WTC11 (cell line): ENCODE measurements around the gene RASIP1. TPM values are rescaled to one million over a fixed set of nuclear protein-coding genes. Genes with fewer than 3 reads are reported as not detected.
"Not testable (repeated sequence)": the region's sequence is repeated elsewhere in the genome, so short reads cannot be mapped to it uniquely, and the experiment has no call there.

ENCODE experiments used
- ATAC-seq: fragments of 200-7000 bp; cut with Tn5 transposase; 2 replicates; pipeline ENCODE4 v1.10.0; 2021; ENCODE audit warnings: mild to moderate bottlenecking, moderate library complexity
- CTCF ChIA-PET: fragments of 300-600 bp; sonication (Branson Sonifier 250); formaldehyde crosslinking; loops from one replicate; lab custom pipeline; 2021; ENCODE audit warnings: antibody characterized with exemption; lab: Charles Lee
- POLR2A ChIA-PET: fragments of 350-600 bp; sonication (Branson Sonifier 250); formaldehyde crosslinking; loops from one replicate; lab custom pipeline; 2021; ENCODE audit warnings: antibody characterized with exemption; lab: Charles Lee
- DNase-seq: peaks from one replicate; pipeline ENCODE4 v3.0.0; 2021; ENCODE audit warnings: low spot score
- H3K27ac Mint-ChIP-seq: 2 replicates; pipeline ENCODE4 v1.8.0; 2021; ENCODE audit warnings: mixed read lengths
- H3K27me3 Mint-ChIP-seq: 2 replicates; pipeline ENCODE4 v1.8.0; 2021; ENCODE audit warnings: low read depth, mild to moderate bottlenecking, moderate library complexity, mixed read lengths
- H3K36me3 Mint-ChIP-seq: 2 replicates; pipeline ENCODE4 v1.8.0; 2021; ENCODE audit warnings: mixed read lengths
- H3K4me1 Mint-ChIP-seq: 2 replicates; pipeline ENCODE4 v1.8.0; 2022; ENCODE audit warnings: mixed read lengths
- H3K4me3 Mint-ChIP-seq: 2 replicates; pipeline ENCODE4 v1.8.0; 2021; ENCODE audit warnings: mild to moderate bottlenecking, moderate library complexity, mixed read lengths
- H3K9me3 Mint-ChIP-seq: 2 replicates; pipeline ENCODE4 v1.8.0; 2021; ENCODE audit warnings: mixed read lengths
- AFF4 ChIP-seq: sonication (generic); formaldehyde crosslinking; IDR thresholded peaks from 2 replicates; pipeline ENCODE4 v1.8.1; 2023; ENCODE audit warnings: mild to moderate bottlenecking, missing genetic modification reagents, borderline replicate concordance
- AR ChIP-seq: fragments of 250-450 bp; sonication (Bioruptor Pico); IDR thresholded peaks from 2 replicates; pipeline ENCODE4 v1.9.0; 2021; ENCODE audit warnings: mild to moderate bottlenecking
- ATF6 ChIP-seq: sonication (generic); formaldehyde crosslinking; IDR thresholded peaks from 2 replicates; pipeline ENCODE4 v1.8.1; 2023; ENCODE audit warnings: mild to moderate bottlenecking, missing genetic modification reagents
- CREB1 ChIP-seq: sonication (generic); formaldehyde crosslinking; IDR thresholded peaks from 2 replicates; pipeline ENCODE4 v1.8.0; 2023; ENCODE audit warnings: mild to moderate bottlenecking, missing genetic modification reagents
- EMX1 ChIP-seq: fragments of 250-450 bp; sonication (Bioruptor Pico); IDR thresholded peaks from 2 replicates; pipeline ENCODE4 v1.8.0; 2021; ENCODE audit warnings: mild to moderate bottlenecking
- NR3C1 ChIP-seq: sonication (generic); formaldehyde crosslinking; conservative IDR thresholded peaks from 2 replicates; pipeline ENCODE4 v1.8.1; 2023; ENCODE audit warnings: low read depth, mild to moderate bottlenecking, missing genetic modification reagents
- OVOL2 ChIP-seq: fragments of 250-450 bp; sonication (Bioruptor Pico); IDR thresholded peaks from 2 replicates; pipeline ENCODE4 v1.9.0; 2021; ENCODE audit warnings: mild to moderate bottlenecking, borderline replicate concordance
- RORB ChIP-seq: fragments of 250-450 bp; sonication (Bioruptor Pico); IDR thresholded peaks from 2 replicates; pipeline ENCODE4 v1.9.0; 2021; ENCODE audit warnings: mild to moderate bottlenecking
- SMAD4 ChIP-seq: sonication (generic); formaldehyde crosslinking; IDR thresholded peaks from 2 replicates; pipeline ENCODE4 v1.8.0; 2022; ENCODE audit warnings: mild to moderate bottlenecking, missing genetic modification reagents
- ZNF671 ChIP-seq: fragments of 250-450 bp; sonication (Bioruptor Pico); IDR thresholded peaks from 2 replicates; pipeline ENCODE4 v1.8.0; 2021; ENCODE audit warnings: mild to moderate bottlenecking
- total RNA-seq: library from RNA; stranded (reverse); gene quantifications from 3 replicates; pipeline ENCODE4 v1.2.3, GENCODE V29; 2021
- TF ChIP-seq, protein P1 (sequence below): sonication (generic); formaldehyde crosslinking; IDR thresholded peaks from 2 replicates; pipeline ENCODE4 v1.8.0; 2023; ENCODE audit warnings: mild to moderate bottlenecking, missing genetic modification reagents
- TF ChIP-seq, protein P2 (sequence below): sonication (generic); formaldehyde crosslinking; IDR thresholded peaks from 2 replicates; pipeline ENCODE4 v1.8.0; 2023; ENCODE audit warnings: missing genetic modification reagents
- TF ChIP-seq, protein P3 (sequence below): sonication (generic); formaldehyde crosslinking; IDR thresholded peaks from 2 replicates; pipeline ENCODE4 v1.8.0; 2022; ENCODE audit warnings: missing genetic modification reagents

The RASIP1 gene
- total RNA-seq, 1 experiment from 2014 or later, result 4.4 TPM

DNA sequence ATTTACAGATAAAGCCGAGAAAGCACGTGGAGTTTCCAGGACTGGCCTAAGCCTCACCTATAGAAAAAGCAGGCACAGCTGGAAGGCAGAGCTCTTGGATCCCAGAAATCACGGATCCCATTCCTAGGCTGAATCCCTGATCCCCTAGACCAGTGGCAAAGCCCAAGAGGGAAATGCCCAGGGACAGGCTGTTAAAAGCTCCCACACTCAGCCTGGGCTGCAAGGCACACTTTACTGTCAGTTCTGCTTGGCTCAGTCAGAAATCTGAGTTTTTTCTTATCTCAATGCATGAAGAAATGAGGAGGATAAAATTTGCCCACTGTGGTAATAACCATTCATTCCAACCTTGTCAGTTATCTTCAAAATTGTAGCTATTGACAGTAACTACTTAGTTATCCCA is 52.6 kb downstream of the RASIP1 start:
- POLR2A ChIA-PET, result no interaction called here

GRCh38 chr19:48686637-48687036 is 53.8 kb downstream of the RASIP1 start:
- H3K9me3 Mint-ChIP-seq, H3K36me3 Mint-ChIP-seq, DNase-seq, ATAC-seq, H3K27me3 Mint-ChIP-seq, H3K4me3 Mint-ChIP-seq, CTCF ChIA-PET, H3K27ac Mint-ChIP-seq, H3K4me1 Mint-ChIP-seq: not testable (repeated sequence)
- POLR2A ChIA-PET, result interaction anchor here (0.6 kb wide), 1 partner anchor 90 kb away, joined by 5 read pairs; no protein-coding TSS in a partner anchor

More for the DNA sequence above, 52.6 kb downstream of the RASIP1 start:
- Mint-ChIP-seq H3K27me3 (no peaks in the 10 kb centered on the region; the same call in none of the 2 replicates), H3K4me3 (no peak overlapping the region), H3K36me3 (no peaks in the 10 kb centered on the region), H3K27ac (no peak overlapping the region), H3K4me1 (no peaks in the 10 kb centered on the region), H3K9me3 (no peaks in the 10 kb centered on the region)
- CTCF ChIA-PET, result interaction anchor here (0.7 to 1.0 kb wide), 2 partner anchors 12 to 51 kb away, joined by 3 read pairs; no protein-coding TSS in a partner anchor
- no peak for DNase-seq
- ATAC-seq, result no peak
- no peak for TF ChIP-seq NR3C1
- TF ChIP-seq ZNF671, result no peak
- no peak for TF ChIP-seq AFF4 (CRISPR knock-in tag)
- no peak for TF ChIP-seq EMX1 (CRISPR knock-in tag)
- TF ChIP-seq CREB1 (CRISPR knock-in tag), result no peak
- TF ChIP-seq, protein P1, sequence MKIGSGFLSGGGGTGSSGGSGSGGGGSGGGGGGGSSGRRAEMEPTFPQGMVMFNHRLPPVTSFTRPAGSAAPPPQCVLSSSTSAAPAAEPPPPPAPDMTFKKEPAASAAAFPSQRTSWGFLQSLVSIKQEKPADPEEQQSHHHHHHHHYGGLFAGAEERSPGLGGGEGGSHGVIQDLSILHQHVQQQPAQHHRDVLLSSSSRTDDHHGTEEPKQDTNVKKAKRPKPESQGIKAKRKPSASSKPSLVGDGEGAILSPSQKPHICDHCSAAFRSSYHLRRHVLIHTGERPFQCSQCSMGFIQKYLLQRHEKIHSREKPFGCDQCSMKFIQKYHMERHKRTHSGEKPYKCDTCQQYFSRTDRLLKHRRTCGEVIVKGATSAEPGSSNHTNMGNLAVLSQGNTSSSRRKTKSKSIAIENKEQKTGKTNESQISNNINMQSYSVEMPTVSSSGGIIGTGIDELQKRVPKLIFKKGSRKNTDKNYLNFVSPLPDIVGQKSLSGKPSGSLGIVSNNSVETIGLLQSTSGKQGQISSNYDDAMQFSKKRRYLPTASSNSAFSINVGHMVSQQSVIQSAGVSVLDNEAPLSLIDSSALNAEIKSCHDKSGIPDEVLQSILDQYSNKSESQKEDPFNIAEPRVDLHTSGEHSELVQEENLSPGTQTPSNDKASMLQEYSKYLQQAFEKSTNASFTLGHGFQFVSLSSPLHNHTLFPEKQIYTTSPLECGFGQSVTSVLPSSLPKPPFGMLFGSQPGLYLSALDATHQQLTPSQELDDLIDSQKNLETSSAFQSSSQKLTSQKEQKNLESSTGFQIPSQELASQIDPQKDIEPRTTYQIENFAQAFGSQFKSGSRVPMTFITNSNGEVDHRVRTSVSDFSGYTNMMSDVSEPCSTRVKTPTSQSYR, result no peak

DNA sequence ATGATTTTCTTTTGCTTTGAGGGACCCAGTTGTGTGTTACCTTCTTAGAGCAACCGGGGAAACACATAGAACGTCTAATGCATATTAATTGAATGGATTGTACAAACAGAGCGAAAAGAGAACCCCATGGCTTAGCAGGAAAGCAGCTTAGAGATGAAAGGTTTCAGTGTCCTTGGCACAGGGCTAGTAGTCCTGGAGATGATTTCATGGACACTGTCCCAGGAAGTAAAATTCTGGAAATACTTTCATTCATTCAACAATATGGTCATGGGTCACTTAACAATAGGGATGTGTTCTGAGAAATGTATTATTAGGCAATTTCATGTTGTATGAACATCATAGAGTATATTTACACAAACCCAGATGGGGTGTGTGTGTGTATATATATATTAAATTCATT is 54.3 kb downstream of the RASIP1 start:
- Mint-ChIP-seq H3K27ac (no peak overlapping the region), H3K4me1 (no peaks in the 10 kb centered on the region), H3K36me3 (no peaks in the 10 kb centered on the region), H3K9me3 (no peaks in the 10 kb centered on the region), H3K4me3 (no peak overlapping the region), H3K27me3 (no peaks in the 10 kb centered on the region; the same call in none of the 2 replicates)
- CTCF ChIA-PET, result no interaction called here
- DNase-seq (no peak), ATAC-seq (no peak)
- POLR2A ChIA-PET, result interaction anchor here (0.6 to 0.7 kb wide), 3 partner anchors 9 to 91 kb away, joined by 4 to 5 read pairs (median 5); partner anchors contain the start of gene CA11
- TF ChIP-seq ATF6 (CRISPR knock-in tag) (no peak), RORB (CRISPR knock-in tag) (no peak), NR3C1 (no peak), AR (CRISPR knock-in tag) (no peak), OVOL2 (no peak), SMAD4 (CRISPR knock-in tag) (no peak)
- TF ChIP-seq, protein P2, sequence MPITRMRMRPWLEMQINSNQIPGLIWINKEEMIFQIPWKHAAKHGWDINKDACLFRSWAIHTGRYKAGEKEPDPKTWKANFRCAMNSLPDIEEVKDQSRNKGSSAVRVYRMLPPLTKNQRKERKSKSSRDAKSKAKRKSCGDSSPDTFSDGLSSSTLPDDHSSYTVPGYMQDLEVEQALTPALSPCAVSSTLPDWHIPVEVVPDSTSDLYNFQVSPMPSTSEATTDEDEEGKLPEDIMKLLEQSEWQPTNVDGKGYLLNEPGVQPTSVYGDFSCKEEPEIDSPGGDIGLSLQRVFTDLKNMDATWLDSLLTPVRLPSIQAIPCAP, result no peak
- TF ChIP-seq, protein P3, sequence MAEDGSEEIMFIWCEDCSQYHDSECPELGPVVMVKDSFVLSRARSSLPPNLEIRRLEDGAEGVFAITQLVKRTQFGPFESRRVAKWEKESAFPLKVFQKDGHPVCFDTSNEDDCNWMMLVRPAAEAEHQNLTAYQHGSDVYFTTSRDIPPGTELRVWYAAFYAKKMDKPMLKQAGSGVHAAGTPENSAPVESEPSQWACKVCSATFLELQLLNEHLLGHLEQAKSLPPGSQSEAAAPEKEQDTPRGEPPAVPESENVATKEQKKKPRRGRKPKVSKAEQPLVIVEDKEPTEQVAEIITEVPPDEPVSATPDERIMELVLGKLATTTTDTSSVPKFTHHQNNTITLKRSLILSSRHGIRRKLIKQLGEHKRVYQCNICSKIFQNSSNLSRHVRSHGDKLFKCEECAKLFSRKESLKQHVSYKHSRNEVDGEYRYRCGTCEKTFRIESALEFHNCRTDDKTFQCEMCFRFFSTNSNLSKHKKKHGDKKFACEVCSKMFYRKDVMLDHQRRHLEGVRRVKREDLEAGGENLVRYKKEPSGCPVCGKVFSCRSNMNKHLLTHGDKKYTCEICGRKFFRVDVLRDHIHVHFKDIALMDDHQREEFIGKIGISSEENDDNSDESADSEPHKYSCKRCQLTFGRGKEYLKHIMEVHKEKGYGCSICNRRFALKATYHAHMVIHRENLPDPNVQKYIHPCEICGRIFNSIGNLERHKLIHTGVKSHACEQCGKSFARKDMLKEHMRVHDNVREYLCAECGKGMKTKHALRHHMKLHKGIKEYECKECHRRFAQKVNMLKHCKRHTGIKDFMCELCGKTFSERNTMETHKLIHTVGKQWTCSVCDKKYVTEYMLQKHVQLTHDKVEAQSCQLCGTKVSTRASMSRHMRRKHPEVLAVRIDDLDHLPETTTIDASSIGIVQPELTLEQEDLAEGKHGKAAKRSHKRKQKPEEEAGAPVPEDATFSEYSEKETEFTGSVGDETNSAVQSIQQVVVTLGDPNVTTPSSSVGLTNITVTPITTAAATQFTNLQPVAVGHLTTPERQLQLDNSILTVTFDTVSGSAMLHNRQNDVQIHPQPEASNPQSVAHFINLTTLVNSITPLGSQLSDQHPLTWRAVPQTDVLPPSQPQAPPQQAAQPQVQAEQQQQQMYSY (CRISPR knock-in tag), result no peak
